ENCODE measurements around the gene RABGAP1L.

RABGAP1L gene

DNA sequence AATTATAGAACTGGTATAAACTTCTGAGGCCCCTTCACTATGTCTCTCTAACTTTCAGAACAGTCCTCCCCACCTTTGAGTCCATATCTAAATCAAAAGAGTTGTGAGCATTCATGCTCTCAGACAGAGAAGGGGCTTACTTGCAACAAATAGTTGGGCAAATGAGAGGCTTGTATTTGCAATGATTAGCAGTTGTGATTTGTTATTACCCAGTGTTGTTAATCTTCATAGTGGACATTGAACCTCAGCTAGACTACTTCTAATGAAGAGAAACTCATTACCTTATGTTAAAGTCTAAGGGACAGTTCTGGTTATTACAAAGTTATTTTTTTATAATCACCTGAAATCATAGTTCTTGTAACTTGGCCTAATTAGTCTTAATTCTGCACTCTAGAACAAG is 114.5 kb downstream of the RABGAP1L start:
- peak; percentile 26 for FAIRE-seq
- DNase-seq (ENCODE audit: insufficient read length, low spot score) = no peak
- TF ChIP-seq SPI1 (IDR thresholded peaks at IDR 0.05; ENCODE audit: low read depth, low read length) (no peak), TAF1 (IDR thresholded peaks at IDR 0.05; ENCODE audit: low read depth, low read length) (no peak), POU2F2 (IDR thresholded peaks at IDR 0.05; ENCODE audit: low read depth, low read length) (no peak), POLR2AphosphoS5 (IDR thresholded peaks at IDR 0.05; ENCODE audit: low read depth, low read length) (no peak), PAX5 (IDR thresholded peaks at IDR 0.05; ENCODE audit: insufficient read depth, low read length, severe bottlenecking) (no peak)

DNA sequence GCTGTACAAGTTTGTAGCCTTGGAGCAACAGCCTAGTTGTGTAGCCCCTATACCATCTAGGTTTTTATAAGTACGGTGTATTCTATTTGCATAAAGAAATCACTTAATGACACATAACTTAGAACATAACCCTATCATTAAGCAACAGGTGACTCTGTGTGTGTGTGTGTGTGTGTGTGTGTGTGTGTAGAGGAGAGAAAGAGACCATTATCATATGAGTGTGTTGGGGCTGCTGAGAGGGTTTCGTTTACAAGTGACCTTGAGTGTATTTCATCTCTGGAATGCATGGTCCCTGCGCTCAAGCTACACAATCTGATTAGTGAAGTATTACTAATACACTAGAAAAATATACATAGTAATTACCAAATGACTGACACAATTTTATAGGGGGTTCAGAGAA is 115.1 kb downstream of the RABGAP1L start:
- no peak for TF ChIP-seq SPI1 (IDR thresholded peaks at IDR 0.05; ENCODE audit: low read depth, low read length)
- TF ChIP-seq PAX5 (IDR thresholded peaks at IDR 0.05; ENCODE audit: insufficient read depth, low read length, severe bottlenecking) = no peak
- TF ChIP-seq POU2F2 (IDR thresholded peaks at IDR 0.05; ENCODE audit: low read depth, low read length) = no peak
- no peak for TF ChIP-seq POLR2A (IDR thresholded peaks at IDR 0.05; ENCODE audit: low read depth, low read length)
- no peak for TF ChIP-seq TAF1 (IDR thresholded peaks at IDR 0.05; ENCODE audit: low read depth, low read length)
- TF ChIP-seq POLR2AphosphoS5 (IDR thresholded peaks at IDR 0.05; ENCODE audit: low read depth, low read length) = no peak
- DNase-seq (ENCODE audit: insufficient read length, low spot score) = no peak
- peak; percentile 70 for FAIRE-seq

- FAIRE-seq (no peak), DNase-seq (ENCODE audit: insufficient read length, low spot score) (no peak)
- no peak for TF ChIP-seq POU2F2 (IDR thresholded peaks at IDR 0.05; ENCODE audit: low read depth, low read length)
- TF ChIP-seq POLR2AphosphoS5 (IDR thresholded peaks at IDR 0.05; ENCODE audit: low read depth, low read length) = no peak
- no peak for TF ChIP-seq PAX5 (IDR thresholded peaks at IDR 0.05; ENCODE audit: insufficient read depth, low read length, severe bottlenecking)
- TF ChIP-seq POLR2A (IDR thresholded peaks at IDR 0.05; ENCODE audit: low read depth, low read length) = no peak
- no peak for TF ChIP-seq SPI1 (IDR thresholded peaks at IDR 0.05; ENCODE audit: low read depth, low read length)
- TF ChIP-seq TAF1 (IDR thresholded peaks at IDR 0.05; ENCODE audit: low read depth, low read length) = no peak
Observed at GRCh38 chr1:174274884-174275283, 115.6 kb downstream of the RABGAP1L start.

- peak; percentile 59 for FAIRE-seq
- DNase-seq (ENCODE audit: insufficient read length, low spot score) = no peak
- TF ChIP-seq PAX5 (IDR thresholded peaks at IDR 0.05; ENCODE audit: insufficient read depth, low read length, severe bottlenecking) (peak; percentile 81), SPI1 (IDR thresholded peaks at IDR 0.05; ENCODE audit: low read depth, low read length) (no peak), POLR2A (IDR thresholded peaks at IDR 0.05; ENCODE audit: low read depth, low read length) (no peak), POU2F2 (IDR thresholded peaks at IDR 0.05; ENCODE audit: low read depth, low read length) (no peak)
Observed at GRCh38 chr1:174276087-174276486, 116.8 kb downstream of the RABGAP1L start.

DNA sequence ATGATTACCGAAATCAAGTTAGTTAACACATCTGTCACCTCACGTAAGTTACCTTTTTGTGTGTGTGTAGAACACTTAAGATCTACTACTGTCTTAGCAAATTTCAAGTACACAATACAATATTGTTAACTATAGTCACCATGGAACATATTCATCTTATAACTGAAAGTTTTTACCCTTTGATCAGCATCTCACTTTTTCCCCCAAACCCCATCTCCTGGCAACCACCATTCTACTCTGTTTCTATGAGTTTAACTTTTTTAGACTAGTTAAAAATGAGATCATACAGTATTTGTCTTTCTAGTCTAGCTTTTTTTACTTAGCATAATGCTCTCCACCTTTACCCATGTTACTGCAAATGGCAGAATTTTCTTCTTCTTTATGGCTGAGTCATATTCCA is 124.7 kb downstream of the RABGAP1L start:
- TF ChIP-seq POLR2A (IDR thresholded peaks at IDR 0.05; ENCODE audit: low read depth, low read length) (no peak), TAF1 (IDR thresholded peaks at IDR 0.05; ENCODE audit: low read depth, low read length) (no peak), PAX5 (IDR thresholded peaks at IDR 0.05; ENCODE audit: insufficient read depth, low read length, severe bottlenecking) (no peak), POLR2AphosphoS5 (IDR thresholded peaks at IDR 0.05; ENCODE audit: low read depth, low read length) (no peak), POU2F2 (IDR thresholded peaks at IDR 0.05; ENCODE audit: low read depth, low read length) (no peak), SPI1 (IDR thresholded peaks at IDR 0.05; ENCODE audit: low read depth, low read length) (no peak)
- no peak for DNase-seq (ENCODE audit: insufficient read length, low spot score)
- no peak for FAIRE-seq

DNA sequence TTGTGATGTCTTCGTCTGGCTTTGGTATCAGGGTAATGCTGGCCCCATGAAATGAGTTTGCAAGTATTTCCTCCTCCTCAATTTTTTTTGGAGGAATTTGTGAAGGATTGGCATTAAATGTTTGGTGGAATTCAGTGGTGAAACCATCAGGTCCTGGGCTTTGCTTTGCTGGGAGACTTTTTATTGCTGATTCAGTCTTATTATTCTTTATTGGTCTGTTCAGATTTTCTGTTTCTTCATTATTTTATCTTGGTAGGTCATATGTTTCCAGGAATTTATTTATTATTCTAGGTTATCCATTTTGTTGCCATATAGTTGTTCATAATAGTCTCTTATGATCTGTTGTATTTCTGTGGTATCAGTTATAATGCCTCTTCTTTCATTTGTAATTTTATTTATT is 126.7 kb downstream of the RABGAP1L start:
- DNase-seq (ENCODE audit: insufficient read length, low spot score) (no peak), FAIRE-seq (no peak)
- TF ChIP-seq POLR2AphosphoS5 (IDR thresholded peaks at IDR 0.05; ENCODE audit: low read depth, low read length) = no peak

- no peak for TF ChIP-seq POU2F2 (IDR thresholded peaks at IDR 0.05; ENCODE audit: low read depth, low read length)
- no peak for TF ChIP-seq TAF1 (IDR thresholded peaks at IDR 0.05; ENCODE audit: low read depth, low read length)
- TF ChIP-seq SPI1 (IDR thresholded peaks at IDR 0.05; ENCODE audit: low read depth, low read length) = no peak
- FAIRE-seq = no peak
- no peak for DNase-seq (ENCODE audit: insufficient read length, low spot score)
Observed at GRCh38 chr1:174289644-174290310, 130.5 kb downstream of the RABGAP1L start.

GRCh38 chr1:174291059-174291458 is 131.7 kb downstream of the RABGAP1L start:
- DNase-seq (ENCODE audit: insufficient read length, low spot score) (no peak), FAIRE-seq (no peak)
- no peak for TF ChIP-seq SPI1 (IDR thresholded peaks at IDR 0.05; ENCODE audit: low read depth, low read length)
- TF ChIP-seq TAF1 (IDR thresholded peaks at IDR 0.05; ENCODE audit: low read depth, low read length) = no peak
- TF ChIP-seq POLR2AphosphoS5 (IDR thresholded peaks at IDR 0.05; ENCODE audit: low read depth, low read length) = no peak
- no peak for TF ChIP-seq POLR2A (IDR thresholded peaks at IDR 0.05; ENCODE audit: low read depth, low read length)
- TF ChIP-seq POU2F2 (IDR thresholded peaks at IDR 0.05; ENCODE audit: low read depth, low read length) = no peak
- TF ChIP-seq PAX5 (IDR thresholded peaks at IDR 0.05; ENCODE audit: insufficient read depth, low read length, severe bottlenecking) = no peak

GRCh38 chr1:174296309-174296708 is 137.0 kb downstream of the RABGAP1L start:
- no peak for DNase-seq (ENCODE audit: insufficient read length, low spot score)
- no peak for FAIRE-seq
- TF ChIP-seq PAX5 (IDR thresholded peaks at IDR 0.05; ENCODE audit: insufficient read depth, low read length, severe bottlenecking) (no peak), POLR2A (IDR thresholded peaks at IDR 0.05; ENCODE audit: low read depth, low read length) (no peak), POU2F2 (IDR thresholded peaks at IDR 0.05; ENCODE audit: low read depth, low read length) (no peak), POLR2AphosphoS5 (IDR thresholded peaks at IDR 0.05; ENCODE audit: low read depth, low read length) (no peak), SPI1 (IDR thresholded peaks at IDR 0.05; ENCODE audit: low read depth, low read length) (no peak), TAF1 (IDR thresholded peaks at IDR 0.05; ENCODE audit: low read depth, low read length) (no peak)

- no peak for DNase-seq (ENCODE audit: insufficient read length, low spot score)
- no peak for TF ChIP-seq POU2F2 (IDR thresholded peaks at IDR 0.05; ENCODE audit: low read depth, low read length)
- no peak for TF ChIP-seq SPI1 (IDR thresholded peaks at IDR 0.05; ENCODE audit: low read depth, low read length)
- TF ChIP-seq TAF1 (IDR thresholded peaks at IDR 0.05; ENCODE audit: low read depth, low read length) = no peak
- no peak for TF ChIP-seq POLR2AphosphoS5 (IDR thresholded peaks at IDR 0.05; ENCODE audit: low read depth, low read length)
- no peak for TF ChIP-seq POLR2A (IDR thresholded peaks at IDR 0.05; ENCODE audit: low read depth, low read length)
- FAIRE-seq = no peak
Observed at GRCh38 chr1:174297351-174297750, 138.0 kb downstream of the RABGAP1L start.
